Activated CD8-positive, alpha-beta memory T cell treated with anti-CD3 and anti-CD28 coated beads for 36 hours (primary cell): ENCODE measurements around the gene SPAST. TPM values are rescaled to one million over a fixed set of nuclear protein-coding genes. Genes with fewer than 3 reads are reported as not detected.
"Not testable (repeated sequence)": the region's sequence is repeated elsewhere in the genome, so short reads cannot be mapped to it uniquely, and the experiment has no call there.

Experiments
- CTCF ChIA-PET: fragments of 350-600 bp; sonication (Branson Sonifier 250); formaldehyde crosslinking; loops from one replicate; lab custom pipeline; 2021; ENCODE audit warnings: antibody characterized with exemption; lab: Charles Lee
- POLR2A ChIA-PET: fragments of 350-600 bp; sonication (Branson Sonifier 250); formaldehyde crosslinking; loops from one replicate; lab custom pipeline; 2021; ENCODE audit warnings: antibody characterized with exemption; lab: Charles Lee
- total RNA-seq, 2 experiments: library from RNA; stranded (reverse); gene quantifications; one replicate each; pipeline ENCODE4 v1.2.3, GENCODE V29; 2021

The SPAST gene
- 10 to 100 TPM; 18.8 to 19.5 TPM for total RNA-seq

- CTCF ChIA-PET, result interaction anchor here (0.6 to 1.8 kb wide), 4 partner anchors 9 to 52 kb away, joined by 3 to 14 read pairs (median 4); partner anchors contain the start of genes DPY30 and MEMO1
- POLR2A ChIA-PET, result interaction anchor here (0.5 to 2.1 kb wide), 5 partner anchors 24 to 974 kb away, joined by 3 to 23 read pairs (median 5); partner anchors contain the start of genes DPY30 and SLC30A6
Observed at GRCh38 chr2:32063310-32064020, at the start of gene SPAST. TSS of gene SPAST (plus strand) at chr2:32063556. CDS start at chr2:32063832, 276 bp downstream.

- CTCF ChIA-PET, POLR2A ChIA-PET: not testable (repeated sequence)
Observed at GRCh38 chr2:32018789-32019482, 44.4 kb upstream of the SPAST start.

GRCh38 chr2:32034198-32034887, 29.0 kb upstream of the SPAST start:
- CTCF ChIA-PET, POLR2A ChIA-PET: not testable (repeated sequence)

GRCh38 chr2:32039447-32040219, 23.7 kb upstream of the SPAST start, which contains the start of gene DPY30:
TSS of gene DPY30 (minus strand) at chr2:32039805. CDS start at chr2:32039456, 349 bp downstream.
- POLR2A ChIA-PET, result interaction anchor here (0.8 to 2.6 kb wide), 9 partner anchors 9 to 126 kb away, joined by 3 to 23 read pairs (median 4); partner anchors contain the start of genes MEMO1, SLC30A6 and SPAST
- CTCF ChIA-PET, result interaction anchor here (0.6 to 2.5 kb wide), 2 partner anchors 23 to 24 kb away, joined by 3 to 14 read pairs; partner anchors contain the start of gene SPAST

GRCh38 chr2:32043561-32043960, 19.8 kb upstream of the SPAST start:
- ChIA-PET POLR2A (no interaction called here), CTCF (interaction anchor here (0.6 kb wide), 1 partner anchor 228 kb away, joined by 3 read pairs; no protein-coding TSS in a partner anchor)

GRCh38 chr2:32051836-32052439, 11.4 kb upstream of the SPAST start:
- ChIA-PET POLR2A (interaction anchor here (0.6 kb wide), 1 partner anchor 121 kb away, joined by 5 read pairs; no protein-coding TSS in a partner anchor), CTCF (no interaction called here)

GRCh38 chr2:32054583-32054982, 8.8 kb upstream of the SPAST start:
- CTCF ChIA-PET, result interaction anchor here (0.8 to 1.7 kb wide), 2 partner anchors 8 to 243 kb away, joined by 3 to 4 read pairs; partner anchors contain the start of gene SPAST
- POLR2A ChIA-PET, result interaction anchor here (0.6 kb wide), 1 partner anchor 12 kb away, joined by 3 read pairs; no protein-coding TSS in a partner anchor

- ChIA-PET CTCF (interaction anchor here (0.6 kb wide), 1 partner anchor 1878 kb away, joined by 3 read pairs; no protein-coding TSS in a partner anchor), POLR2A (no interaction called here)
Observed at GRCh38 chr2:32058130-32058529, 5.2 kb upstream of the SPAST start.

- POLR2A ChIA-PET, result no interaction called here
Observed at GRCh38 chr2:32060266-32060665, 3.1 kb upstream of the SPAST start.

GRCh38 chr2:32061430-32061829, 1.9 kb upstream of the SPAST start:
- POLR2A ChIA-PET, result no interaction called here
- CTCF ChIA-PET, result no interaction called here

More at GRCh38 chr2:32060266-32060665, 3.1 kb upstream of the SPAST start:
- CTCF ChIA-PET, result no interaction called here

GRCh38 chr2:32061973-32062861, 1.1 kb upstream of the SPAST start:
- CTCF ChIA-PET, result interaction anchor here (1.6 to 1.8 kb wide), 2 partner anchors 8 to 22 kb away, joined by 4 to 14 read pairs; partner anchors contain the start of gene DPY30

GRCh38 chr2:32064021-32064601, 755 bp downstream of the SPAST start:
- CTCF ChIA-PET, result interaction anchor here (0.6 to 1.2 kb wide), 4 partner anchors 8 to 53 kb away, joined by 3 to 5 read pairs (median 3); partner anchors contain the start of gene MEMO1
- POLR2A ChIA-PET, result interaction anchor here (0.7 to 2.1 kb wide), 4 partner anchors 25 to 974 kb away, joined by 3 to 23 read pairs (median 4); partner anchors contain the start of genes DPY30 and SLC30A6

More at GRCh38 chr2:32061973-32062861, 1.1 kb upstream of the SPAST start:
- POLR2A ChIA-PET, result interaction anchor here (2.1 kb wide), 1 partner anchor 23 kb away, joined by 23 read pairs; the partner anchor contains the start of gene DPY30

GRCh38 chr2:32064713-32065112, 1.4 kb downstream of the SPAST start:
- ChIA-PET POLR2A (interaction anchor here (0.9 to 1.2 kb wide), 2 partner anchors 25 to 52 kb away, joined by 3 to 4 read pairs; partner anchors contain the start of gene DPY30), CTCF (interaction anchor here (0.6 kb wide), 2 partner anchors 8 to 17 kb away, joined by 3 read pairs; no protein-coding TSS in a partner anchor)

- ChIA-PET CTCF (interaction anchor here (1.0 kb wide), 1 partner anchor 26 kb away, joined by 3 read pairs; no protein-coding TSS in a partner anchor), POLR2A (no interaction called here)
Observed at GRCh38 chr2:32067549-32067948, 4.2 kb downstream of the SPAST start.

GRCh38 chr2:32074134-32074506, 10.8 kb downstream of the SPAST start:
- ChIA-PET CTCF (interaction anchor here (0.6 kb wide), 1 partner anchor 191 kb away, joined by 4 read pairs; no protein-coding TSS in a partner anchor), POLR2A (interaction anchor here (0.6 kb wide), 1 partner anchor 52 kb away, joined by 7 read pairs; no protein-coding TSS in a partner anchor)

GRCh38 chr2:32095671-32096070, 32.3 kb downstream of the SPAST start:
- CTCF ChIA-PET, result no interaction called here
- POLR2A ChIA-PET, result no interaction called here
